ENCODE data around the gene PCDHA5.

The PCDHA5 gene

GRCh38 chr5:140868721-140869554 lies 47.5 kb downstream of the PCDHA5 start, which contains the start of gene PCDHA11:
Gene PCDHA11, plus strand, starts transcription at chr5:140868957. Its CDS starts 147 bp downstream, at chr5:140869104.
- no peak for DNase-seq

DNA sequence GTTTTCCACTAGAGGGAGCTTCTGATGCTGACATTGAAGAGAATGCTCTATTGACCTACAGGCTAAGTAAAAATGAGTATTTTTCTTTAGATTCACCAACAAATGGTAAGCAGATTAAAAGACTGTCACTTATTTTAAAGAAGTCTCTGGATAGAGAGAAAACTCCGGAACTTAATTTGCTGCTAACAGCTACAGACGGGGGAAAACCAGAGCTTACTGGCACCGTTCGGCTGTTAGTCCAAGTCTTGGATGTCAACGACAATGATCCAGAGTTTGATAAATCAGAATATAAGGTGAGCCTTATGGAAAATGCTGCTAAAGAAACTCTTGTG lies 48.1 kb downstream of the PCDHA5 start:
- no peak for DNase-seq

GRCh38 chr5:140870221-140871201 lies 49.1 kb downstream of the PCDHA5 start:
- DNase-seq, result no peak

All from GDM1 (cell line).